ENCODE data around the gene EIF6.
"Not testable (repeated sequence)": the region's sequence is repeated elsewhere in the genome, so short reads cannot be mapped to it uniquely, and the experiment has no call there.

Gene EIF6

DNA sequence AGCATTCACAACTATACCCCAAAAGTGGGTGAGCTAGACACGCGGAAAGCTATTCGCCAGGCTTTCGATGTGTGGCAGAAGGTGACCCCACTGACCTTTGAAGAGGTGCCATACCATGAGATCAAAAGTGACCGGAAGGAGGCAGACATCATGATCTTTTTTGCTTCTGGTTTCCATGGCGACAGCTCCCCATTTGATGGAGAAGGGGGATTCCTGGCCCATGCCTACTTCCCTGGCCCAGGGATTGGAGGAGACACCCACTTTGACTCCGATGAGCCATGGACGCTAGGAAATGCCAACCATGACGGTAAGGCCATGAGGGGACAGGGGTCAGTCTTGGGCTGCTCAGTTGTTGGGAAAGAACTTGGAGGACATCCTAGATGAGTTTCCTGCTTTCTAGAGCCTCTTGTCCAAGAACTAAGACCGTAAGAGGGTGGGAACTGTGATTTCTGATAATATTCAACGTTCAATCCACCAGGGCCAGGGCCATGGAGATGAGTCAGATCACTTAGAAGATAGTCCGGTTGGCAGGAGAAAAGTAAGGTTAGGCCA, 30.0 kb downstream of the EIF6 start:
- DNase-seq = no peak

DNA sequence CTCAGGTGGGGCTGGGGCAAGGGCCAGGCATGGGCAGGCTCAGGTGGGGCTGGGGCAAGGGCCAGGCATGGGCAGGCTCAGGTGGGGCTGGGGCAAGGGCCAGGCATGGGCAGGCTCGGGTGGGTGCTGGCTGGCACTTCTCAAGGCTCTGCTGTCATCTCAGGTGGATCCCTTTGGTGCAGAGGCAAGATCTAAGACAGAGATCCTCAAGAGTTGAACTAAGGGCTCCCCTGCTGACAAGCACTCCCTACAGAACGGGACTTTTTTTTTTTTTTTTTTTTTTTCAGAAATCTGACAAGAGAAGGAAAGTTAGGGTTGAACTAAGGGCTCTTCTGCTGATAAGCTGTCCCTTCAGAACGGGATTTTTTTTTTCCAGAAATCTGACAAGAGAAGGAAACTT, 31.6 kb downstream of the EIF6 start:
- DNase-seq = no peak

DNA sequence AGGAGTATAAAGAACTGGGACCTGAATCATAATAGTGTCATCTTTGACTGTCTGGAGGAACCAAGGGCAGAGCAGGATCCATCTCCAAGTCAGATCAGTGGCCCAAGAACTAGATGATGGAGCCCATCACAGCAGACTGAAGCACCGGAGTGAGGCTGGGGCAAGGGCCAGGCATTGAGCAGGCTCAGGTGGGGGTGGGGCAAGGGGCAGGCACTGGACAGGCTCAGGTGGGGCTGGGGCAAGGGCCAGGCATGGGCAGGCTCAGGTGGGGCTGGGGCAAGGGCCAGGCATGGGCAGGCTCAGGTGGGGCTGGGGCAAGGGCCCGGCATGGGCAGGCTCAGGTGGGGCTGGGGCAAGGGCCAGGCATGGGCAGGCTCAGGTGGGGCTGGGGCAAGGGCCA, 32.0 kb downstream of the EIF6 start:
- DNase-seq = not testable (repeated sequence)

DNA sequence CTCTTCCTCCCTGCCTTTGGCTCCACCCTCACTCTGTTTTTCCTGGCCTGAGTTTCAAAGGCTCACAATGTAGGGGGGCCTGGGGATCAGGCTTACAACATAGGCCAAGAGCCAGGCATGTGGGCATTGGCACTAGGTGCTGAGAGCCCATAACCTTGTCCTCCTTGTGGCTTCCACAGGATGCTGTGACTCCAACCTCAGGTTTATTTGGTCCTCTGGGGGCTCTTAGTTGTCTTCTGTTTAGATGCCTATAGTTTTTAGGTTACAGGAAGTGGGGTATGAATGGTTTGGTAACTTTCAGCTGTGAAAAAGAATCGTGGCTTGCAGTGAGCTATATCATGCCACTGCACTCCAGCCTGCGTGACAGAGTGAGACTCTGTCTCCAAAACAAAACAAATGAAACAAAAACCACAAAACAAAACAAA, 32.5 kb downstream of the EIF6 start:
- DNase-seq = no peak

GRCh38 chr20:35251613-35251940, 33.0 kb downstream of the EIF6 start:
- no peak for DNase-seq

GRCh38 chr20:35248641-35249475, 35.7 kb downstream of the EIF6 start:
- DNase-seq = no peak

- no peak for DNase-seq
These were observed 37.8 kb downstream of the EIF6 start for GRCh38 chr20:35246723-35247122.

GRCh38 chr20:35243986-35244385, 40.6 kb downstream of the EIF6 start:
- DNase-seq = no peak

- DNase-seq = no peak
These were observed 41.3 kb downstream of the EIF6 start for GRCh38 chr20:35243317-35243716.

- no peak for DNase-seq
These were observed 43.7 kb downstream of the EIF6 start for GRCh38 chr20:35240811-35241293.

GRCh38 chr20:35240083-35240810, 44.3 kb downstream of the EIF6 start:
- DNase-seq = no peak

- DNase-seq = no peak
These were observed 45.8 kb downstream of the EIF6 start for GRCh38 chr20:35238735-35239134.

GRCh38 chr20:35238170-35238569, 46.4 kb downstream of the EIF6 start:
- peak; percentile 89 for DNase-seq

- DNase-seq = no peak
These were observed 47.1 kb downstream of the EIF6 start for GRCh38 chr20:35237486-35237885.

DNA sequence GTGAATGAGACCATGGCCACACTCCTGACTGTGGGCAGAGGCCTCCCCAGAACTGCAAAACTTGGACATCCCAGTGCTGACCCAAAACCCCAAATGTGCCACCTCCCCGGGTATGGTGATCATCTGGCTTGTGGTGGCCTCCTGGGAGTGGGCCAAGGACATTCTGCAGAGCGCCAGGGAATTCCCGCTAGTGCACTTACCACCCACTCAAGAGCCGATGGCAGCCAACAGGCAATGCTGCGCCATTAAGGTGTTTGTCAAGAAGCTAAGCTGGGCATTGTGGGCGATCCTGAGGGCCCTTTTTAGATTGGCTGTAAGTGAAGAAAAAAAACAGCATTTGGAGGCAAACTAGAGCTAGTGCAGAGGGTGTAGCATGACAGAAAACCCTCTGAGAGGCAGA, 48.7 kb downstream of the EIF6 start:
- no peak for DNase-seq

DNA sequence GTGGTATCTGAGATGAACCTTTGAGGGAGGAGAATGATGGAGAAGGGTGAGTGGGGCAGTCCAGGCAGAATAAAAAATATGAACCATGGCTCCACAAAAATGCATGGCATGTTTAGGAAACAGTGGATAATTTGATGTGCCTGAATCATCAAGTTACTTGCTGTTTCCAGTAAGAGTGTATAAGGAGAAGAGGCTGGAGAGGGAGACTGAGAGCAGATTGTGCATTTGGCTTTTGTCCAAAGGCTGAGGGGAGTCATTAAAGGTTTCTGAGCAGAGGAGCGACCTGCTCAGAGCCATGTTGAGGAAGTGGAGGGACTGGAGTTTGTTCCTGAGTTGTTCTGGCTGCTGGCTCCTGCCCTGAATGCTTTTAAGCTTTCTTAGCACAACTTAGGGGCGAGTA, 52.0 kb downstream of the EIF6 start:
- no peak for DNase-seq

Data from SIG-M5 (cell line).